Upper lobe of left lung (tissue), 4 donors: Measurements from ENCODE around the gene ERF.

Source experiments
- CTCF ChIP-seq, 6 experiments: fragments of 450-650 bp in 4 of 6; fragments of 200-600 bp in 2 of 6; sonication (generic) in 2 of 6; IDR thresholded peaks; one replicate each; pipeline ENCODE4 v1.5.1; 2016 to 2019; ENCODE audit warnings: antibody characterized with exemption in 6 of 6
- EP300 ChIP-seq, 4 donors: sonication (generic); formaldehyde crosslinking; IDR thresholded peaks; one replicate each; pipeline ENCODE4 v1.5.1; 2017; ENCODE audit warnings: antibody characterized with exemption in 4 of 4, control low read depth in 2 of 4
- POLR2A ChIP-seq, 4 donors: fragments of 450-650 bp; IDR thresholded peaks; one replicate each; pipeline ENCODE4 v1.5.1; 2016 to 2017; ENCODE audit warnings: antibody characterized with exemption in 4 of 4, mild to moderate bottlenecking in 2 of 4

- TF ChIP-seq CTCF (IDR thresholded peaks at IDR 0.05): peak; percentile 41 to 79 (median 64)
- peak in 1 of 4 donors; percentile 48 for TF ChIP-seq EP300 (IDR thresholded peaks at IDR 0.05)
- peak in 3 of 4 donors; percentile 36 to 73 (median 47) for TF ChIP-seq POLR2A (IDR thresholded peaks at IDR 0.05)
These were observed 10.3 kb downstream of the ERF start for GRCh38 chr19:42244347-42245220.
